Measurements from ENCODE around the gene PCDHB11.
"Not testable (repeated sequence)": the region's sequence is repeated elsewhere in the genome, so short reads cannot be mapped to it uniquely, and the experiment has no call there.

- TF ChIP-seq POLR2A, CTCF (IDR thresholded peaks at IDR 0.05): not testable (repeated sequence)
Observed at GRCh38 chr5:141157356-141157755, 42.1 kb upstream of the PCDHB11 start.

All from transverse colon (tissue), 3 donors.